Parathyroid adenoma (tissue), 2 donors: ENCODE results near the gene MAN1A1.

Experiments used
- H2AFZ ChIP-seq: fragments of 300-600 bp; sonication (generic); one replicate; pipeline ENCODE4 v1.7.0; 2017; ENCODE audit warnings: antibody characterized with exemption, mild to moderate bottlenecking
- H3K27ac ChIP-seq: fragments of 300-600 bp; sonication (generic); one replicate; pipeline ENCODE4 v1.7.0; 2017
- H3K27me3 ChIP-seq: fragments of 300-600 bp; sonication (generic); one replicate; pipeline ENCODE4 v1.7.0; 2017; ENCODE audit warnings: low read length; ENCODE audit not compliant: control insufficient read depth, insufficient read depth
- H3K36me3 ChIP-seq: fragments of 300-600 bp; sonication (generic); one replicate; pipeline ENCODE4 v1.7.0; 2017; ENCODE audit warnings: low read length; ENCODE audit not compliant: control insufficient read depth, insufficient read depth
- H3K4me1 ChIP-seq: fragments of 300-600 bp; sonication (generic); one replicate; pipeline ENCODE4 v1.7.0; 2017; ENCODE audit warnings: control low read depth
- H3K4me2 ChIP-seq: fragments of 300-600 bp; sonication (generic); one replicate; pipeline ENCODE4 v1.7.0; 2017; ENCODE audit warnings: low read length
- H3K4me3 ChIP-seq: fragments of 300-600 bp; sonication (generic); one replicate; pipeline ENCODE4 v1.7.0; 2017; ENCODE audit warnings: low read depth, low read length
- H3K79me2 ChIP-seq: fragments of 300-600 bp; sonication (generic); one replicate; pipeline ENCODE4 v1.7.0; 2017; ENCODE audit warnings: control low read depth
- H3K9ac ChIP-seq: fragments of 300-600 bp; sonication (generic); one replicate; pipeline ENCODE4 v1.7.0; 2017; ENCODE audit warnings: mild to moderate bottlenecking
- H3K9me3 ChIP-seq: fragments of 300-600 bp; sonication (generic); one replicate; pipeline ENCODE4 v1.7.0; 2017; ENCODE audit warnings: low read length; ENCODE audit not compliant: control insufficient read depth
- TF ChIP-seq, protein P1 (sequence below): fragments of 300-600 bp; sonication (generic); IDR thresholded peaks from one replicate; pipeline ENCODE4 v1.7.0; 2017; ENCODE audit warnings: antibody characterized with exemption, mild to moderate bottlenecking
- donor health status: primary hyperparathyroidism.

The MAN1A1 gene

DNA sequence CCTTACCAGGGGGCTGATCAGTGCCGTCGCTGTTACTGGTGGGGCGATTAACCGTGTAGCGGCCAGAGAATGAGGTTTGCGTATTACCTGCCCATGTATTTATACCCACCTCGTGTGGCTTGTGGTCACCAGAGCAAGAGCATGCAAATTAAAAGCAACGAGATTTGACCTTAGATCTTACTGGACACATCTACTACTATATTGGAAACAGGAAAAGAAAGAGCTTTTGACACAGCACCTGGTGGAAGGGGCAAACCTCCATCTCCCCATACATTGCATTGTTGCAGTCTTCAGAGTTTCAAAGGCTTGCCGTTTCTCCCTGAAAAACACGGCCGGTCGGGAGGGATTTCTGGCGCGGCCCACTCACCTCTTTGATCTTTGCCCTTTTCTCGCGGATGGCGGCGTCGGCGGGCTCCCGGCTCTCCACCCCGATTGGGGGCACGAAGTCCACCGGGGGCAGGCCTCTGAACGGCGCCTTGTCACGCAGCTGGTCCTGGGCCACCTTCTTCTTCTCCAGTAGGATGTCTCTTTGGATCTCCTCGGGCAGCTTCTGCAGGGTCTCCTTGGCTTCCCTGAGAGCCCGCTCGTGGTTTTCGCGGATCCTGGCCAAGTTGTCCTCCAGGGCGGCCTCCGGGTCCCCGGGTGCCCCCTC is 1.3 kb downstream of the MAN1A1 start:
- Histone ChIP-seq H3K9ac (no peak overlapping the region), H3K27me3 (no peaks in the 10 kb centered on the region), H3K4me1 (no peaks in the 10 kb centered on the region), H3K27ac (no peak overlapping the region), H3K79me2 (no peaks in the 10 kb centered on the region), H2AFZ (peak overlapping the region; percentile 86), H3K36me3 (no peaks in the 10 kb centered on the region), H3K9me3 (no peaks in the 10 kb centered on the region), H3K4me3 (peak overlapping the region; percentile 85), H3K4me2 (peak overlapping the region; percentile 80)
- TF ChIP-seq, protein P1, sequence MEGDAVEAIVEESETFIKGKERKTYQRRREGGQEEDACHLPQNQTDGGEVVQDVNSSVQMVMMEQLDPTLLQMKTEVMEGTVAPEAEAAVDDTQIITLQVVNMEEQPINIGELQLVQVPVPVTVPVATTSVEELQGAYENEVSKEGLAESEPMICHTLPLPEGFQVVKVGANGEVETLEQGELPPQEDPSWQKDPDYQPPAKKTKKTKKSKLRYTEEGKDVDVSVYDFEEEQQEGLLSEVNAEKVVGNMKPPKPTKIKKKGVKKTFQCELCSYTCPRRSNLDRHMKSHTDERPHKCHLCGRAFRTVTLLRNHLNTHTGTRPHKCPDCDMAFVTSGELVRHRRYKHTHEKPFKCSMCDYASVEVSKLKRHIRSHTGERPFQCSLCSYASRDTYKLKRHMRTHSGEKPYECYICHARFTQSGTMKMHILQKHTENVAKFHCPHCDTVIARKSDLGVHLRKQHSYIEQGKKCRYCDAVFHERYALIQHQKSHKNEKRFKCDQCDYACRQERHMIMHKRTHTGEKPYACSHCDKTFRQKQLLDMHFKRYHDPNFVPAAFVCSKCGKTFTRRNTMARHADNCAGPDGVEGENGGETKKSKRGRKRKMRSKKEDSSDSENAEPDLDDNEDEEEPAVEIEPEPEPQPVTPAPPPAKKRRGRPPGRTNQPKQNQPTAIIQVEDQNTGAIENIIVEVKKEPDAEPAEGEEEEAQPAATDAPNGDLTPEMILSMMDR, result no peak

DNA sequence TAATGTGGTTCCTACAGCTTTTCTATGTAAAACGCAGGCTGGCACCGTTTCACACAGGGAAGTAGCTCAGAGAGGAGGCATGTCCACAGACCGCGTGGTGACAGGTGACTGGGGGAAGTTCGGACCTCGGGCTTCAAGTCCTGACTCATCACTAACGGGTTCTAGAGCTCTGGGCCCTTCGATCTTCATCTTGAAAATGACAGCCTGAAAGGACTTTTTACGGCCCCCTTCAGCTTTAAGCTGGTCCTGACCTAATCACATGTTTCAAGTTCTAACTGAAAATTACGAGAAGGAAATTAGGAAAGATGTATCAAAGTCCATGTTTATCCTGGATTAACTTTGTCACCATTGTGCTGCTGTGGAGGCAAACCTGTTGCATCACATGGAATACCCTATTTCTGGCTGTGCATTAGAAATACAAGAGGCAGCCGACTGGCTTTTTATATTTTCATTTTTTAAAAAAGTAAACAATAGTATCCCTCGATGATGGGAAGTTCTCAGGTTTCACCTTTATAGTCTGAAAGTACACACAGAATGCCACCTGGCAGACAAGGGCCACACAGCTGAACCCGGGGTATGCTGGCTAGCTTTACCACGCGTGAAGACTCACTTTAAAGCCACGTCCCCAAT is 2.0 kb downstream of the MAN1A1 start:
- Histone ChIP-seq H3K27me3 (no peaks in the 10 kb centered on the region), H3K9me3 (no peaks in the 10 kb centered on the region), H2AFZ (peak overlapping the region; percentile 86), H3K4me2 (peak overlapping the region; percentile 80), H3K27ac (no peak overlapping the region), H3K36me3 (no peaks in the 10 kb centered on the region), H3K4me3 (peak overlapping the region; percentile 85), H3K4me1 (no peaks in the 10 kb centered on the region), H3K9ac (no peak overlapping the region), H3K79me2 (no peaks in the 10 kb centered on the region)
- TF ChIP-seq, protein P1, result no peak

DNA sequence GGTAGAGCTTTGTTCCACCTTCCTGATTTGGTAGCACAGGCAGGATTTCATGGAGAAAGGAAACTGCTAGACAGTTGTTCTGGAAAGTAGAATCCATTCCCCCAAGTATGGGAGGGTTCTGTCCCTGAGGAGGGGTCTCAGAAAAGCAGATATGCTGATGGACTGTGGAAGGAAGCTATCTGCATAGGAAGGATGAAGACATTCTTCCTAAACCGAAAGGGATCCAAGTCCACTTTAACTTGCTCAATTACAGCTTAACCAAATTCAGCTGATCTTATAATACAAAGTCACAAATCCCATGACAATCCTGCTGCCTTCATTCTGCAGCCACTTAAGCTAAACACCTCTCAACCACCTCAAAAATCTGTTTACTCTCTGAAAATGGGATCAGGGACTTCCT is 2.6 kb downstream of the MAN1A1 start:
- no peaks in the 10 kb centered on the region for H3K9me3 ChIP-seq
- TF ChIP-seq, protein P1, result no peak
- peak overlapping the region; percentile 85 for H3K4me3 ChIP-seq
- no peaks in the 10 kb centered on the region for H3K79me2 ChIP-seq
- H3K4me2 ChIP-seq, result peak overlapping the region; percentile 1
- H3K9ac ChIP-seq, result no peak overlapping the region
- no peaks in the 10 kb centered on the region for H3K27me3 ChIP-seq
- no peaks in the 10 kb centered on the region for H3K4me1 ChIP-seq
- H3K27ac ChIP-seq, result no peak overlapping the region
- H2AFZ ChIP-seq, result no peak overlapping the region
- no peaks in the 10 kb centered on the region for H3K36me3 ChIP-seq

DNA sequence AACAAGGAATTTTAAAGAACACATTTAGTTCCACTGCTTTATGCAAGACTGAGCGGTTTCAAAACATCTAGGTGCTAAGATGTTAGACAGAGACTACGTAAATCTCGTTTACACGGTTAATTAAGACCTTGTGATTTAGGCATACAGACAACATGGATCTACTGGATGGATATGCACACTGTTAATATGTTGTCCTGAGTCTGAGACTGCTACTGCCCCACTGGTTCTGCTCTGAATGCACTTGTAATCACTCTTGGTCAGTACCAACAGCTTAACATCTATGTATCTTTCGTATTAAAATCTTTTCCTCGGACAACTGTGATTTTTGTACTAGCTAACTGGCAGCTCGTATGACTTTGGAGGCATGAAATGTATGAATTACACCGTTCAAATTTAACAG is 3.1 kb downstream of the MAN1A1 start:
- Histone ChIP-seq H3K9me3 (no peaks in the 10 kb centered on the region), H3K4me3 (no peak overlapping the region), H3K4me1 (no peaks in the 10 kb centered on the region), H3K9ac (no peak overlapping the region), H3K27me3 (no peaks in the 10 kb centered on the region), H3K27ac (no peak overlapping the region), H3K4me2 (peak overlapping the region; percentile 1), H2AFZ (no peak overlapping the region), H3K36me3 (no peaks in the 10 kb centered on the region), H3K79me2 (no peaks in the 10 kb centered on the region)
- TF ChIP-seq, protein P1, result no peak

DNA sequence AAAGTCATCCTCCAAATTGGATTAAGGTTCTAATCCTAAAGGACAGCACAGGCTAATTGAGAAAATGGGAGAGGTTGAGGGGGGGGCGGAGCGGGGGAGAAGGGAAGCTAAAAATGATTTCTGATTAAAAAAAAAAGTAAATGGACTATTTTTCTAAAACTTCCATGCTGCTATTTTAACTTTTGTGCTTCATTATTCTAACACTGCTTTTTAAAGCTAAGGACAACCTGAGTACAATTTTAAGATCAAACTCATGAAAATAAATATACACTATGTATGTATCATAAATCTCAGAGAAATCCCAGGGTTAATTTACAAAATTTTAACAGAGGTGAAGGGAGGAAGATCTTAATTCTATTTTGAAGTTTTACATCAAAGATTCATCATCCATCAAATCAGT is 4.4 kb downstream of the MAN1A1 start:
- Histone ChIP-seq H3K9ac (no peak overlapping the region), H3K4me1 (no peaks in the 10 kb centered on the region), H2AFZ (no peak overlapping the region), H3K4me2 (no peak overlapping the region), H3K27me3 (no peaks in the 10 kb centered on the region), H3K36me3 (no peaks in the 10 kb centered on the region), H3K9me3 (no peaks in the 10 kb centered on the region), H3K27ac (no peak overlapping the region), H3K4me3 (no peak overlapping the region), H3K79me2 (no peaks in the 10 kb centered on the region)
- TF ChIP-seq, protein P1, result no peak
